T-helper 9 cell (primary cell): ENCODE data around the gene ZNF487.
"Not testable (repeated sequence)": the region's sequence is repeated elsewhere in the genome, so short reads cannot be mapped to it uniquely, and the experiment has no call there.

Experiments used
- DNase-seq: peaks from one replicate; pipeline ENCODE4 v3.0.0-alpha.2; 2020

ZNF487 gene

DNA sequence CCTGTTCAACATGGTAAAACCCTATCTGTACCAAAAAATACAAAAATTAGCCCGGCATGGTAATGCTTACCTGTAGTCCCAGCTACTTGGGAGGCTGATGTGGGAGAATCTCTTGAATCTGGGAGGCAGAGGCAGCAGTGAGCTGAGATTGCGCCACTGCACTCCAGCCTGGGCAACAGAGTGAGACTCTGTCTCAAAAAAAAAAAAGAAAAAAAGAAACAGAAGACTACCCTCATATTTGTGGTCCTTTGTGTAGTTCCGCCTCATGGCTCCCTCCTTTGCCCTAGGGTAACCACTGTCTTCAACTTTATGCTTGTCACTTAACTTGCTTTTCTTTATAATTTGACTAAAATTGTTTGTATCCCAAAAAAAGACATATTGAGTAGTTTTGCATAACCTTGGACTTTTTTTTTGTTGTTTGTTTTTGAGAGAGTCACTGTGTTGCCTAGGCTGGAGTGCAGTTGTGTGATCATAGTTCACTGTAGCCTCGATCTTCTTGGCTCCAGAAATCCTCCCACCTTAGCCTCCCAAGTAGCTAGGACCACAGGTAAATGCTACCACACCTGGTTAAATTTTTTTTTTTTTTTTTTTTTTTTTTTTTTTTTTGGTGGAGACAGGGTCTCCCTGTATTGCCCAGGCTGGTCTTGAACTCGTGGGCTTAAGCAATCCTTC lies 3.7 kb downstream of the ZNF487 start:
- DNase-seq: no peak

DNA sequence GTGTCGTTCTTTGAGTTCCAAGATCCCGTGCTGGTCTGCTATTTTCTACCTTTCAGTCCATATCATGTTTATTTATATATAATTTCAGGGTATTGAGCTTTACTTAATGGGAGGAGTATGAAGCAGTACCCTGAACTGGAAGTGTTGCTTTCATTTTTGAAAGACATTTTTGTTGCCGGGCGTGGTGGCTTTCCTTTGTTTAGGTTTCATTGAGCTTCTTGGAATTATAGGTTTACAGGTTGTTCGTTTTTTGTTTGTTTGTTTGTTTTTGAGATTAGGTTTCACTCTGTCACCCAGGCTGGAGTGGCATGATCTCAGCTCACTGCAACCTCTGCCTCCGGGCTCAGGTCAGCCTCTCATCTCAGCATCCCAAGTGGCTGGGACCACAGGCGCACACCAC lies 7.4 kb downstream of the ZNF487 start:
- DNase-seq: no peak

DNA sequence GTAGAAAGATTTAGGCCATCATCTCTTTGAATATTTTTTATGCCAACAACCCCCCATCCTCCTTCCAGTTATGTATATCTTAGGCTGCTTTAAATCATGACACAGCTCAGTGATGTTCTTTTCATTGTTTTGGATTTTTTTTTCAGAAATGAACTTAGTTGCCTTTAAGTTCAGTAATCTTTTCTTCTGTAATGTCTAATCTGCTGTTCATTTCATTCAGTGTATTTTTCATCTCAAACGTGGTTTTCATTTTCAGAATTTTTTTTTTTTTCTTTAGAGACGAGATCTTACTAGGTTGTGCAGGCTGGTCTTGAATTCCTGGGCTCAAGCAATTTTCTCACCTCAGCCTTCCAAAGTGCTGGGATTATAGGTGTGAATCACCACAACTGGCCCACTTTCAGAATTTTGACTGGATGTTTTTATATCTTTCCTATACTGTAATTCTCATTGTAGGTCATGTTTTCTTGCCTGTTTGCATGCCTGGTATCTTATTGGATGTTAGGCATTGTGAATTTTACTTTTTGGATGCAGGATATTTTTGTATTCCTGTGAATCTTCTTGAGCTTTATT lies 8.1 kb downstream of the ZNF487 start:
- no peak for DNase-seq

DNA sequence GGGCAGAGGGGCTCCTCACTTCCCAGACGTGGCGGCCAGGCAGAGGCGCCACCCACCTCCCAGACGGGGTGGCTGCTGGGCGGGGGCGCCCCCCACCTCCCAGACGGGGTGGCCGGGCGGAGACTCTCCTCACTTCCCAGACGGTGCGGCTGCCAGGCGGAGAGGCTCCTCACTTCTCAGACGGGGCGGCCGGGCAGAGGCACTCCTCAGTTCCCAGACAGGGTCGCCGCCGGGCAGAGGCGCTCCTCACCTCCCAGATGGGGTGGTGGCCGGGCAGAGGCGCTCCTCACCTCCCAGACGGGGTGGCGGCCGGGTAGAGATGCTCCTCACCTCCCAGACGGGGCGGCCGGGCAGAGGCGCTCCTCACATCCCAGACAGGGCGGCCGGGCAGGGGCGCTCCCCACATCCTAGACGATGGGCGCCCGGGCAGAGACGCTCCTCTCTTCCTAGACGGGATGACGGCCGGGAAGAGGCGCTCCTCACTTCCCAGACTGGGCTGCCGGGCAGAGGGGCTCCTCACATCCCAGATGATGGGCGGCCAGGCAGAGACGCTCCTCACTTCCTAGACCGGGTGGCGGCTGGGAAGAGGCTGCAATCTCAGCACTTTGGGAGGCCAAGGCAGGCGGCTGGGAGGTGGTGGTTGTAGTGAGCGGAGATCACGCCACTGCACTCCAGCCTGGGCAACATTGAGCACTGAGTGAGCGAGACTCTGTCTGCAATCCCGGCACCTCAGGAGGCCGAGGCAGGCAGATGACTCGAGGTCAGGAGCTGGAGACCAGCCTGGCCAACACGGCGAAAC lies 9.5 kb downstream of the ZNF487 start:
- not testable (repeated sequence) for DNase-seq

DNA sequence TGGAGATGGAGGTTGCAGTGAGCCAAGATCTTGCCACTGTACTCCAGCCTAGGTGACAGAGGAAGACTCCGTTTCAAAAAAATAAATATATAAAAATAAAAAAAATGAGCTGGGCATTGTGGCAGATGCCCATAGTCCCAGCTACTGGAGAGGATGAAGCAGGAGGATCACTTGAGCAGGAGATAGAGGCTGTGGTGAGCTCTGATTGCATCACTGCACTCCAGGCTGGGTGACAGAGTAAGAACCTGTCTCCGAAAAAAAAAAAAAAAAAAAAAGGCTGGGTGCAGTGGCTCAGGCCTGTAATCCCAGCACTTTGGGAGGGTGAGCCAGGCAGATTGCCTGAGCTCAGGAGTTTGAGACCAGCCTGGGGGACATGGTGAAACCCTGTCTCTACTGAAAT lies 11.8 kb downstream of the ZNF487 start:
- no peak for DNase-seq

DNA sequence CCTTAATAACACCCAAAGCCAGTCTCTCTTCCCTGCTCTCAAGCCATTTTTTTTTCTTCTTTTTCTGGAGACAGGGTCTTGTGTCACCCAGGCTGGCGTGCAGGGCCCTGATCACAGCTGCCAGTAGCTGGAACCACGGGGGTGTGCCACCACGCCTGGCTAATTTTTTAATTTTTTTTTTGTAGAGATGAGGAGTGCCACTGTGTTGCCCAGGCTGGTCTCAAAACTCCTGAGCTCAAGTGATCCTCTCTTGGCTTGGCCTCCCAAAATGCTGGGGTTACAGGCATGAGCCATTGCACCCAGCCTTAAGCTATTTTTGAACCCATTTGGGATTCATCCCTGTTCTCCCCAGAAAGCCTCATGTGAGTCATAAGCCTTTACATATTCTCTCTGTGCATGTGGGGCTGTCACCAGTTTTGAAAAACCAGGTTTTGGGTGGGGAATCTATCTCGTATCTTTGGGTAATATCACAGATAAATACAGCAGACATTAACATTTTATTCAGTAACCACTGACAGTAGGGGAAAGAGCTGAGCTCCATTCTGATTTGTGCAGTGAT lies 15.5 kb downstream of the ZNF487 start:
- no peak for DNase-seq

DNA sequence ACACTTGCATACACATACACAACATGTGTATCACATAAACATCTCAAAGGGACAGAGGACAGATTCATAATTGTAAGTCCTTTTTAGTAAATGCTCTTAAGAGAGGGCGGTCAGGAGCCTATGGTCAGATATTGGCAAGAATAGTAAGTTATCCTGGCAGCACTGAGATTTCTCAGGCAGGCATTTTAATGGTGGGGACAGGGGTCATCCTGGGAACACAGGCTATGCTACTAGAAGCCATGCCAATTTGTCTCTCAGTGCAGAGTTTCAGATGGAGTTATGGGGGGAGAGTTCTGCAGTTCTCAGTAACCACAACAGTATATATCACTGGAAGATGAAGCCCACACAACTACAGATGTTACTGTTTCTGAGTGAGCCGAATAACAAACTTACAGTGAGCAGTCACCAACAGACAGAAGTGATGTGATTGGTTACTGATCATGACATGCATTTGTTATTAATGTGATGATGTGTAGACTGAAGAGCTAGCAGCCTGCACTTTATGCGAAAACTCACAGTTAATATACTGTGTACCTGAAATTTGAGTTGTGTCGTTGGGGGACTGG lies 16.4 kb downstream of the ZNF487 start:
- no peak for DNase-seq

DNA sequence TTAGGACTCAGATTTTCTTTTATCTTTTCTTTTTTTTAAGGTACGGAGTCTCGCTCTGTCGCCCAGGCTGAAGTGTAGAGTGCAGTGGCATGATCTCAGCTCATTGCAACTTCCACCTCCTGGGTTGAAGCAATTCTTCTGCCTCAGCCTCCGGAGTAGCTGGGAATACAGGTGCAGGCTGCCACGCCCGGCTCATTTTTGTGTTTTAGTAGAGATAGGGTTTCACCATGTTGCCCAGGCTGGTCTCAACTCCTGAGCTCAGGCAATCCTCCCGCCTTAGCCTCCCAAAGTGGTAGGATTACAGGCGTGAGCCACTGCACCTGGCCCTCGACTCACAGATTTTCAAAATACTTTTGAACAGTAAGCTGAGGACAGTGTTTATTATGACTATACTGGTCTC lies 17.1 kb downstream of the ZNF487 start:
- DNase-seq: not testable (repeated sequence)

DNA sequence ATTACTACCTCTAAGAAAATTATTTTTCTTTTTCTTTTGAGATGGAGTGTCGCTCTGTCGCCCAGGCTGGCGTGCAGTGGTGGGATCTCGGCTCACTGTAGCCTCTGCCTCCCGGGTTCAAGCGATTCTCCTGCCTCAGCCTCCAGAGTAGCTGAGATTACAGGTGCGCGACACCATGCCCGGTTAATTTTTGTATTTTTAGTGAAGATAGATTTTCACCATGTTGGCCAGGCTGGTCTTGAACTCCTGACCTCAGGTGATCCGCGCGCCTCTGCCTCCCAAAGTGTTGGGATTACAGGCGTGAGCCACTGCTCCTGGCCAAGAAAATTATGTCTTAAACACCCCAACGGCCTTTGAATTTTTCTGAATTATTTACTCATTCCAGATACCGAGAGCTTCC lies 19.6 kb downstream of the ZNF487 start:
- not testable (repeated sequence) for DNase-seq

DNA sequence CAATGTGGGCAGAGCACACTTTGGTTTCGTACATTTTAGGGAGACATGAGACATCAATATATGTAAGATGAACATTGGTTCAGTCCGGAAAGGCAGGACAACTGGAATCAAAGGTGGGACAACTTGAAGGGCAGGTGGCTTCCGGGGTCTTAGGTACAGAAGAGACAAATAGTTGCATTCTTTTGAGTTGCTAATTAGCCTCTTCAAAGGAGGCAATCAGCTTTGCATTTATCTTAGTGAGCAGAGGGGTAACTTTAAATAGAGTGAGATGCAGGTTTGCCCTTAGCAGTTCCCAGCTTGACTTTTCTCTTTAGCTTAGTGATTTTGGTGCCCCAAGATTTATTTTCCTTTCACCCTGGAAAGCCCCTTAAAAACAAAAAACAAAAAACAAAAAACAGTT lies 21.3 kb downstream of the ZNF487 start:
- DNase-seq: no peak

DNA sequence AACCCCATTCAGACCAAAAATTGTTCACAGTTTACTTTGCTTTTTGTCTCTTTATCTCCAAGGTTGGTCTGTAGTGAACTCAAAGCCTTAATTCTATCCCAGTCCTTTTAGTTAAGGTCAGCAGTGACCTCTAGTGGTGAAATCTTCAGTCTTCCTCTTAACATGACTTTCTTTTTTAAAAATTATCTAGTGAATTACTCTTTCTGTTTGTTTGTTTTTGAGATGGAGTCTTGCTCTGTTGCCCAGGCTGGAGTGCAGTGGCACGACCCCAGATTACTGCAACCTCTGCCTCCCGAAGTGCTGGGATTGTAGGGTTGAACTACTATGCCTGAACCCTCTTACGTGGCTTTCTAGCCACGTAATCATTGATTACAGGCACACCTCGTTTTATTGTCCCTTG lies 25.0 kb downstream of the ZNF487 start:
- DNase-seq: no peak

DNA sequence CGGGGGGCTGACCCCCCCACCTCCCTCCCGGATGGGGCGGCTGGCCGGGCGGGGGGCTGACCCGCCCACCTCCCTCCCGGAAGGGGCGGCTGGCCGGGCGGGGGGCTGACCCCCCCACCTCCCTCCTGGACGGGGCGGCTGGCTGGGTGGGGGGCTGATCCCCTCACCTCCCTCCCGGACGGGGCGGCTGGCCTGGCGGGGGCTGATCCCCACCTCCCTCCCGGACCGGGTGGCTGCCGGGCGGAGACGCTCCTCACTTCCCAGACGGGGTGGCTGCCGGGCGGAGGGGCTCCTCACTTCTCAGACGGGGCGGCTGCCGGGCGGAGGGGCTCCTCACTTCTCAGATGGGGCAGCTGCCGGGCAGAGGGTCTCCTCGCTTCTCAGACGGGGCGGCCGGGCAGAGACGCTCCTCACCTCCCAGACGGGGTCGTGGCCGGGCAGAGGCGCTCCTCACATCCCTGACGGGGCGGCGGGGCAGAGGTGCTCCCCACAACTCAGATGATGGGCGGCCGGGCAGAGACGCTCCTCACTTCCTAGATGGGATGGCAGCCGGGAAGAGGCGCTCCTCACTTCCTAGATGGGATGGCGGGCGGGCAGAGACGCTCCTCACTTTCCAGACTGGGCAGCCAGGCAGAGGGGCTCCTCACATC lies 28.3 kb downstream of the ZNF487 start:
- not testable (repeated sequence) for DNase-seq

DNA sequence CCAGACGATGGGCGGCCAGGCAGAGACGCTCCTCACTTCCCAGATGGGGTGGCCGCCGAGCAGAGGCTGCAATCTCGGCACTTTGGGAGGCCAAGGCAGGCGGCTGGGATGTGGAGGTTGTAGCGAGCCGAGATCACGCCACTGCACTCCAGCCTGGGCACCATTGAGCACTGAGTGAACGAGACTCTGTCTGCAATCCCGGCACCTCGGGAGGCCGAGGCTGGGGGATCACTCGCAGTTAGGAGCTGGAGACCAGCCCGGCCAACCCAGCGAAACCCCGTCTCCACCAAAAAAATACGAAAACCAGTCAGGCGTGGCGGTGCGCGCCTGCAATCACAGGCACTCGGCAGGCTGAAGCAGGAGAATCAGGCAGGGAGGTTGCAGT lies 28.8 kb downstream of the ZNF487 start:
- DNase-seq: not testable (repeated sequence)

DNA sequence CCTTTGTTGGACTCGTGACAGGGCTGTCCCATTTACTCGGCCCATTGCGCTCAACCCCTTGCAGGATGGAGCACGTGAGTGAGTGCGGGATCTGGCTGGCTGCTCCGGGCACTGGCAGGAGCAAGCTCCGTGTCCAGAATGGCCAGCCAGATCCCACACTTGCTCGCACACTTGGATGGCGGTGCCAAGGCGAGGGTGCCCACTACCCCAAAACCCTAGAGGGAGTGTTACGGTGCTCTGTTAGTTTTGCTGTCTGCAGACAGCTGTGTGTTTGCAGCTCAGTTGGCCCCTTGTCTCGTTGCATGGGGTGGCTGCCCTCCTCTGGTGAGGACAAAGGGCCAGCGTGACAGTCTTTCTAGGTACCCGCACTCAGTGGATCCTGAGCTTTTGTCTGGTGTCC lies 34.2 kb downstream of the ZNF487 start:
- DNase-seq: no peak

DNA sequence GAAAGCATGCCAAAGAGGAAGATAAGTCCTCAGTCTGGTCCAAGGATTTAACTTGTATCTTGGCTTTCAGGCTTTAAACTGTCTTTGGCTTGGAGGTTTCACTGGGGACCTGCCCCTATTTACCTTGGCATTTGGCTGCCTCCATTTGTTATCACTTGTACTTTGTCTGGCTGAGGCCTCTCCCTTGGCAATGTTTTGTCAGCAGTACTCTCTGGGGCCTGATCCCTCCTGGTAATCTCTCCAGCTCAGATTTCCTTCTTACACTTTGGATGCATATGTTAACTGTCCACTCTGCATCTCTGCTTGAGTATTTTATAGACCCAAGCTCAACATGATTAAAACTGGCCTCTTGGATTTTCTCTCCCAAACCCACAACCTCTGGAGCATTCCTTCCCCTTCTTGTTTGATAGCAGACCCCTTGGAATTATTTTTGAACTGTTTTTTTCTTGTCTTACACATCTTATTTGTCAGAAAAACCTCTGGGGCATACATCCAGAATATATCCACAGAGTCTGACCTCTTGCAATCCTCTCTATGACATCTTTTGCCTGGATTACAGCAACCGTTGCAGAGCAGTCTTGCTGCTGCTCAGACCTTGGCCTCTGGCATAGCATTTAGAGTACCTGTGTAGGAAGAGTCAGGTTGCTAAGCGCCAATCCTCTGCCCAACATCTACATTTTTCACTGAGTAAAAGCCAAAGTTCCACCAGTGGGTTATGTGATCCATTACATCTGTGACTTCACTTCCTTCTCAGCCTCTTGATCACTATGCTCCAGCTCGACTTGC lies 35.2 kb downstream of the ZNF487 start:
- DNase-seq: no peak

DNA sequence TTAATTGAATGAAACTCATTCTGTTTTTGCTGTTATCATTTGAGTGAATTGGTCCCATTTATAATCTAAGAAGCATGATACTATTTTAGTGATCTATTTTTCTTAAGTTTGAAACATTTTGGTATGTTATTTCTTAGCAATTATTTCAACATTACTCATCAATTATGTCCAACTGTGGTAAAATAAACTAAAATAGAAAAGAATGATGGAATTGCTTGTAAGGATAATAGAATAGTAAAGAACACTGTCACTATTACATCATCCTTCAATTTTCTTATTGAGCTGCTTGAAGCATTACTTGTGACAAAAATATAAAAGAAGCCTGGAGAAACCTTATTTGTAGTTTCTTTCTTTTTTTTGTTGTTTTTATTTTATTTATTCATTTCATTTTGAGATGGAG lies 42.4 kb downstream of the ZNF487 start:
- DNase-seq: no peak

DNA sequence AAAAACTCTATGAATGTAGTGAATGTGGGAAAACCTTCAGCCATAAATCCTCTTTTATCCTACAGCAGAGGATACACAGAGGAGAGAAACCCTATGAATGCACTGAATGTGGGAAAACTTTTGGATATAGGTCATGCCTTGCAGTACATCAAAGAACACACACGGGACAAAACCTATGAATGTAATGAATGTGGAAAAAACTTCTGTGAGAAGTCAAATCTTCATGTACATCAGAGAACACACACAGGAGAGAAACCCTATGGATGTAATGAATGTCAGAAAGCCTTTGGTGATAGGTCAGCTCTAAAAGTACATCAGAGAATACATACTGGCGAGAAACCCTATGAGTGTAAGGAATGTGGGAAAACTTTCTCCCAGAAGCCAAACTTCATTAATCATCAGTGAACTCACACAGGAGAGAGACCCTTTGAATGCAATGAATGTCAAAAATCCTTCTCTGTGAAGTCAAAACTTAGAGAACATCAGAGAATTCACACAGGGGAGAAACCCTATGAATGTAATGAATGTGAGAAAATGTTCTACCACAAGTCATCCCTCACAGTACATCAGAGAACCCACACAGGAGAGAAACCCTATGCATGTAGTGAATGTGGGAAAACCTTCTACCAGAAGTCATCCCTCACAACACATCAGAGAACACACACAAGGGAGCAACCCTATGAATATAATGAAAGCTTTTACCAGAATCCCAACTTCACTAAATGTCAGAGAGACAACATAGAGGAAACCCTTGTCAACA lies 45.6 kb downstream of the ZNF487 start:
- DNase-seq: no peak

DNA sequence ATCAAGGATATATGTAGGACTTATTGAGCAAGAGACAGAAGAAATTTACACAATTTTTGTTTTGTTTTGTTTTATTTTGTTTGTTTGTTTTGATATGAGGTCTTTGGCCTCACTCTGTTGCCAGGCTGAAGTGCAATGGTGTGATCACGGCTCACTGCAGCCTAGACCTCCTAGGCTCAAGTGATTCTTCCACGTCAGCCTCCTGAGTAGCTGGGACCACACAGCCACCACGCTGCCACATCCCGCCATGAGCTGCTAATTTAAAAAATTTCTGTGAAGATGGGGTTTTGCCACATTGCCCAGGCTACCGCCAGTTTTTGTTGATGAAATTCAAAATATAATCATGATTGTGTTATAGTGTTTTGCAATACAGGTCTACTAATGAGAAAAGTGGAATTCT lies 54.9 kb downstream of the ZNF487 start:
- DNase-seq: no peak

DNA sequence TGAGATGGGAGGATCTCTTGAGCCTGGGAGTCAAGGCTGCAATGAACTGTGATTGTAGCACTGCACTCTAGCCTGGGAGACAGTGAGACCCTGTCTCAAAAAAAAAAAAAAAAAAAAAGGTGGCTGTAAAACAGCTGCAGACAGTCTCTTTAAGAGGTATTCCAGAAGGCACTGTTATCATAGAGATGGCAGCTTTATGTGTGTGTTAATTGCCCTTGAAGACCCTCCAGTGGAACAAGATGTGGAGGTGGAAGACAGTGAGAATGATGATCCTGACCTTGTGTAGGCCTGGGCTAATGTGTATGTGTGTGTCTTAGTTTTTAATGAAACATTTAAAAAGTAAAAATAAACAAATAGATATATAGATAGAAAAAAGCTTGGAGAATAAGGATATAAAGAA lies 66.0 kb downstream of the ZNF487 start:
- no peak for DNase-seq

DNA sequence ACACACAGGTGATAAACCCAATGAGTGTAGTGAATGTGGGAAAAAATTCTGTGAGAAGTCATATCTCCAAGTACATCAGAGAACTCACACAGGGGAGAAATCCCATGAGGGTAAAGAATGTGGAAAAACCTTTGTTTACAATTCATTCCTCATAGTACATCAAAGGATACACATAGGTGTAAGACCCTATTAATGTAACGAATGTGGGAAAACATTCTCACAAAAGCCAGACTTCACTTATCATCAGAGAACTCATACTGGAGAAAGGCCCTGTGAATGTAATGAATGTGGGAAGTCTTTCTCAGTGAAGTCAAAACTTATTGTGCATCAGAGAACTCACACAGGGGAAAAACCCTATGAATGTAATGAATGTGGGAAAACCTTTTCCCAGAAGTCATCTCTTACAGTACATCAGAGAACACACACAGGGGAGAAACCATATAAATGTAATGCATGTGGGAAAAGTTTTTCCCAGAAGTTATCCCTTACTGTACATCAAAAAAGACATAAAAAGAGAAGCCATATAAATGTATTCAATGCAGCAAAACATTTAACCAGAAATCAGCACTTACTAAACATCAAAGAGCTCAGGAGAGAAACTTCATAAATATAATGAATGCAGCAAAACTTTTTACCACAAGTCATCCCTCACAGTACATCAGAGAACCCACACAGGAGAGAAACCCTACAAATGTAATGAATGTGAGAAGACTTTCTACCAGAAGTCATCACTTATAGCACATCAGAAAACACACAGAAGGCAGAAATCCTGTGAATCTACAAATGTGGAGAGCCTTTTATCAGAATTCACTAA lies 87.7 kb downstream of the ZNF487 start:
- DNase-seq: no peak
